ENCODE data around the gene ERC2. TPM values are rescaled to one million over a fixed set of nuclear protein-coding genes. Genes with fewer than 3 reads are reported as not detected.

The ERC2 gene
- total and polyA plus RNA-seq, 2 of the 8 experiments (the other 6 are each of a cell fraction or from before 2014, with no cell fraction given) = 16.4 to 22.8 TPM

DNA sequence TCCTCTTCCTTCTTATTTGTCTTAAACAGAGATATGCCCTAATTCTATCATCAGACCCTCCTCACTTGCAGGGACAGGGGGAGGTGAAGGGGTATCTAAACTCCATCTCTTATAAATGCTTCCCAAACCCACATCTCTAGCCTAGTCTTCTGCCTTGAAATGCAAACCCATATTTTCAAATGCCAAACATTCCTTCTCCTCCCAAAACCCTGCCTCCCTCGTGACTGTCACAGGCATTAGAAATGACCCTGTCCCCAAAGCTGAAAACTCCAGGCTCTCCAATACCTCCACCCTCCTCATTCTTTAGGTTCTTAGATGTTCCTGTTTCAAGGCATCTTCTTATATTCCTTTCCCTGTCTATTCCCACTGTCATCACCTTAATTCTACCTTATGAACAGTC, 191.0 kb downstream of the ERC2 start (continued):
- TF ChIP-seq, protein P1, sequence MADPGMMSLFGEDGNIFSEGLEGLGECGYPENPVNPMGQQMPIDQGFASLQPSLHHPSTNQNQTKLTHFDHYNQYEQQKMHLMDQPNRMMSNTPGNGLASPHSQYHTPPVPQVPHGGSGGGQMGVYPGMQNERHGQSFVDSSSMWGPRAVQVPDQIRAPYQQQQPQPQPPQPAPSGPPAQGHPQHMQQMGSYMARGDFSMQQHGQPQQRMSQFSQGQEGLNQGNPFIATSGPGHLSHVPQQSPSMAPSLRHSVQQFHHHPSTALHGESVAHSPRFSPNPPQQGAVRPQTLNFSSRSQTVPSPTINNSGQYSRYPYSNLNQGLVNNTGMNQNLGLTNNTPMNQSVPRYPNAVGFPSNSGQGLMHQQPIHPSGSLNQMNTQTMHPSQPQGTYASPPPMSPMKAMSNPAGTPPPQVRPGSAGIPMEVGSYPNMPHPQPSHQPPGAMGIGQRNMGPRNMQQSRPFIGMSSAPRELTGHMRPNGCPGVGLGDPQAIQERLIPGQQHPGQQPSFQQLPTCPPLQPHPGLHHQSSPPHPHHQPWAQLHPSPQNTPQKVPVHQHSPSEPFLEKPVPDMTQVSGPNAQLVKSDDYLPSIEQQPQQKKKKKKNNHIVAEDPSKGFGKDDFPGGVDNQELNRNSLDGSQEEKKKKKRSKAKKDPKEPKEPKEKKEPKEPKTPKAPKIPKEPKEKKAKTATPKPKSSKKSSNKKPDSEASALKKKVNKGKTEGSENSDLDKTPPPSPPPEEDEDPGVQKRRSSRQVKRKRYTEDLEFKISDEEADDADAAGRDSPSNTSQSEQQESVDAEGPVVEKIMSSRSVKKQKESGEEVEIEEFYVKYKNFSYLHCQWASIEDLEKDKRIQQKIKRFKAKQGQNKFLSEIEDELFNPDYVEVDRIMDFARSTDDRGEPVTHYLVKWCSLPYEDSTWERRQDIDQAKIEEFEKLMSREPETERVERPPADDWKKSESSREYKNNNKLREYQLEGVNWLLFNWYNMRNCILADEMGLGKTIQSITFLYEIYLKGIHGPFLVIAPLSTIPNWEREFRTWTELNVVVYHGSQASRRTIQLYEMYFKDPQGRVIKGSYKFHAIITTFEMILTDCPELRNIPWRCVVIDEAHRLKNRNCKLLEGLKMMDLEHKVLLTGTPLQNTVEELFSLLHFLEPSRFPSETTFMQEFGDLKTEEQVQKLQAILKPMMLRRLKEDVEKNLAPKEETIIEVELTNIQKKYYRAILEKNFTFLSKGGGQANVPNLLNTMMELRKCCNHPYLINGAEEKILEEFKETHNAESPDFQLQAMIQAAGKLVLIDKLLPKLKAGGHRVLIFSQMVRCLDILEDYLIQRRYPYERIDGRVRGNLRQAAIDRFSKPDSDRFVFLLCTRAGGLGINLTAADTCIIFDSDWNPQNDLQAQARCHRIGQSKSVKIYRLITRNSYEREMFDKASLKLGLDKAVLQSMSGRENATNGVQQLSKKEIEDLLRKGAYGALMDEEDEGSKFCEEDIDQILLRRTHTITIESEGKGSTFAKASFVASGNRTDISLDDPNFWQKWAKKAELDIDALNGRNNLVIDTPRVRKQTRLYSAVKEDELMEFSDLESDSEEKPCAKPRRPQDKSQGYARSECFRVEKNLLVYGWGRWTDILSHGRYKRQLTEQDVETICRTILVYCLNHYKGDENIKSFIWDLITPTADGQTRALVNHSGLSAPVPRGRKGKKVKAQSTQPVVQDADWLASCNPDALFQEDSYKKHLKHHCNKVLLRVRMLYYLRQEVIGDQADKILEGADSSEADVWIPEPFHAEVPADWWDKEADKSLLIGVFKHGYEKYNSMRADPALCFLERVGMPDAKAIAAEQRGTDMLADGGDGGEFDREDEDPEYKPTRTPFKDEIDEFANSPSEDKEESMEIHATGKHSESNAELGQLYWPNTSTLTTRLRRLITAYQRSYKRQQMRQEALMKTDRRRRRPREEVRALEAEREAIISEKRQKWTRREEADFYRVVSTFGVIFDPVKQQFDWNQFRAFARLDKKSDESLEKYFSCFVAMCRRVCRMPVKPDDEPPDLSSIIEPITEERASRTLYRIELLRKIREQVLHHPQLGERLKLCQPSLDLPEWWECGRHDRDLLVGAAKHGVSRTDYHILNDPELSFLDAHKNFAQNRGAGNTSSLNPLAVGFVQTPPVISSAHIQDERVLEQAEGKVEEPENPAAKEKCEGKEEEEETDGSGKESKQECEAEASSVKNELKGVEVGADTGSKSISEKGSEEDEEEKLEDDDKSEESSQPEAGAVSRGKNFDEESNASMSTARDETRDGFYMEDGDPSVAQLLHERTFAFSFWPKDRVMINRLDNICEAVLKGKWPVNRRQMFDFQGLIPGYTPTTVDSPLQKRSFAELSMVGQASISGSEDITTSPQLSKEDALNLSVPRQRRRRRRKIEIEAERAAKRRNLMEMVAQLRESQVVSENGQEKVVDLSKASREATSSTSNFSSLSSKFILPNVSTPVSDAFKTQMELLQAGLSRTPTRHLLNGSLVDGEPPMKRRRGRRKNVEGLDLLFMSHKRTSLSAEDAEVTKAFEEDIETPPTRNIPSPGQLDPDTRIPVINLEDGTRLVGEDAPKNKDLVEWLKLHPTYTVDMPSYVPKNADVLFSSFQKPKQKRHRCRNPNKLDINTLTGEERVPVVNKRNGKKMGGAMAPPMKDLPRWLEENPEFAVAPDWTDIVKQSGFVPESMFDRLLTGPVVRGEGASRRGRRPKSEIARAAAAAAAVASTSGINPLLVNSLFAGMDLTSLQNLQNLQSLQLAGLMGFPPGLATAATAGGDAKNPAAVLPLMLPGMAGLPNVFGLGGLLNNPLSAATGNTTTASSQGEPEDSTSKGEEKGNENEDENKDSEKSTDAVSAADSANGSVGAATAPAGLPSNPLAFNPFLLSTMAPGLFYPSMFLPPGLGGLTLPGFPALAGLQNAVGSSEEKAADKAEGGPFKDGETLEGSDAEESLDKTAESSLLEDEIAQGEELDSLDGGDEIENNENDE (IDR thresholded peaks at IDR 0.05; ENCODE audit: insufficient replicate concordance, low read length) = no peak
- TF ChIP-seq SP1 (IDR thresholded peaks at IDR 0.05; ENCODE audit: low read depth, low read length) (no peak), TEAD4 (IDR thresholded peaks at IDR 0.05; ENCODE audit: low read depth, low read length) (0 out of 2 replicates have a peak, but pooled peaks have one; percentile 20), ASH2L (IDR thresholded peaks at IDR 0.05; ENCODE audit: low read length) (no peak), SIRT6 (IDR thresholded peaks at IDR 0.05; ENCODE audit: low read length) (no peak), JUND (IDR thresholded peaks at IDR 0.05; ENCODE audit: low read length) (no peak), BACH1 (IDR thresholded peaks at IDR 0.05; ENCODE audit: low read length) (no peak)

Data from H1 (cell line).